NCI-H187 treated with DMSO at 0.1 percent for 48 hours (cell line): ENCODE measurements around the gene CFAP91.

ENCODE experiments used
- DNase-seq: peaks from one replicate; lab custom pipeline; 2025; lab: John Stamatoyannopoulos, UW

The CFAP91 gene

GRCh38 chr3:119702530-119703527 is at the start of gene CFAP91:
CFAP91 (plus strand) TSS chr3:119703022; CDS start chr3:119703099, 77 bp downstream.
- DNase-seq: peak; percentile 93

- no peak for DNase-seq
Measured at GRCh38 chr3:119653876-119654275, 48.9 kb upstream of the CFAP91 start.

GRCh38 chr3:119657887-119658702 is 44.7 kb upstream of the CFAP91 start:
- no peak for DNase-seq

DNA sequence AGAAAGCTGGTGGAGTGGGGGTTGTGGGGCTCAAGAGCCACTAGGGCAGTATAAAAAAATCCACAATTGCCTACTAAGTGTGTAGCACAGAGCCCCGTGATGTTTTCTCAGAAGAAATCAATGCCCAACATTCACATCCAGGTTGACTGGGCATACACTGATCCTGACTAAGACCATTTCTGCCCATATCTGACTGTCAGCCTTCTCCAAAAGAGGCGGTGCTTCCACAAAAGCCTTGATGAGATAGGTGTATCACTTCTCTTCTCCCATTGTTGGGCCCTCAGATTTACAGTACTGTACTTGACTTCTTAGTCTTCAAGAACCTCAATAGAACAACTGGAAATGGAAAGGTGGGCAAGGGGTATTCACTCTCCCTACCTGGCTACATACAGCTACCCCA is 43.8 kb upstream of the CFAP91 start:
- no peak for DNase-seq

- no peak for DNase-seq
Measured at GRCh38 chr3:119659606-119660291, 43.1 kb upstream of the CFAP91 start.

DNA sequence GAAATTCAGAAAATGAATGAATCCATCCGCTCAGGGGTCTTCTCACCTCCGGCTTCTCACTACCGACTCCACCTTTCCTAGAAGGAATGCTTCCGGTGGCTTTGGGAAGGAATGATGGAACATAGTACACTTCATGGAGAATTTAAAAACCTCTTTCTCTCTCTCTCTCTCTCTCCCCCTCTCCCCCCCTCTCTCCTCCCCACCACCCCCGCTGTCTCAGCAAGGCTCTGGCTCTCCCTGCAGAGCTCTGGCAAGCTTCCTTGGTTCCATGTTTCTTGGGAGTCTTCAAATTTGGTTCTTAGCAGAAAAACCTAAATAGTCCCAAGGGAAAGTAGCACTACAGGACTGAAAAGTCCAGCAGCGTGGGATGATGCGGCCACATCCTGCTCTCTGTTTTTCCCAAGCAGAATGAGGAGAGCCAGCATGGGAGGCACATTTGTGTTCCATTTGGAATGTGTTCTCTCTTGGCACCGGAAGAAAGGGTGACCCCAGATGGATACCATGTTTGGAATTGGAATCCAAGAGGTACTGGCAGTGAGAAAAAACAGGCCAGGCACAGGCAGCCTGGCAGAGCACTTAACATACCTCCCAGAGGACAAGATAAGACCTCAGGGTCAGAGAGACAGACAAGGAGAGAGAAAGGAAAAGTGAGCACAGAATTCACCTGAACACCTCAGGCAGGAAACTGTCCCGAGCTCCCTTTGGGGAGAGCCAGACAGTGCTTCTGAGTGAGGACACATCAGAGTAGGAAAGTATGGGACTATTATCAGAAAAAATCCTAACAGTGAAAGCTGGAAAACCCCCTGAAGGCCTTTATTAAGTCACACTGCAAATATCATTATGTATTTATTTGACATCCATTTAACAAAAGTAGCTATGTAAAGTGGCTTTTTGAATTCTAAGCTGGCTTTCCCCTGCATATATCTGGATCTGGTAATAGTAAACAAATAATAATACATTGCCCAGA is 42.1 kb upstream of the CFAP91 start, which contains the start of gene POPDC2:
TSS of gene POPDC2 (minus strand) at position 116 of the 967 bp plus-strand sequence. CDS start 166 bp downstream, outside the sequence.
- DNase-seq: no peak

DNA sequence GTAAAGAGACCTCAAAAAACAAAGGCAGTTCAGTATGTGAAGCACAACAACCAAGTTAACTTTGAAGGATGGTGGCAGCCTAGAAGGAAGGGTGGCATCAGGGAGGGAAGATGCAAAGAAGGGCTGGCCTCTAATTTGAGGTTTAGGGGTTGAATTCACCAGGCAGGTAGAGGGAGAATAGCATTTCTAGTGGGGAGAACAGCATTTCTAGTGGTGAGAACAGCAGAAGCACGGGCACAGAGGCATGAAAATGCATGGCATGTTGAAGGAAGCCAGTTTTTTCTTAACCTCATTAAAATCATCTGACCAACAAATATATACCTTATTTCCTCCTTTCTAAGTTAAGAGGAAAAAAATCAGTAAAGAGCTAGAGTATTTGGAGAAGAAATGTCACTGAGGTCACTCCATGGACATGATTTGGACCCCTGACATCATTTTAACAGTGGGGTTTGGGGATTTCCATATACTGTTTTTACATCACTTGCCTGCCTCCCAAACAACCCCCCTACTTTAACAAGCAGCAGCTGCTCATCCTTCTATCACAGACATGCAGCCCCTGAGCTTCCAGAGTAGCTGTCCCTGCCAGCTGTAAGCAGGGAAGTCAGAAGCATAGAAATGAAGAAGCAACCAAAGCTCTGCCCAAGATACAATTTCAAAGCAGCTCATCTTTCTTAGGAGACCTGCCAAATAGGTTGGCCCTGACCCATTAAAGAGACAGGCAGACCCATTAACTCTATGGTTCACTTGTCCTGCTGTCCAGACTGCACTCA is 40.0 kb upstream of the CFAP91 start:
- DNase-seq: no peak

DNA sequence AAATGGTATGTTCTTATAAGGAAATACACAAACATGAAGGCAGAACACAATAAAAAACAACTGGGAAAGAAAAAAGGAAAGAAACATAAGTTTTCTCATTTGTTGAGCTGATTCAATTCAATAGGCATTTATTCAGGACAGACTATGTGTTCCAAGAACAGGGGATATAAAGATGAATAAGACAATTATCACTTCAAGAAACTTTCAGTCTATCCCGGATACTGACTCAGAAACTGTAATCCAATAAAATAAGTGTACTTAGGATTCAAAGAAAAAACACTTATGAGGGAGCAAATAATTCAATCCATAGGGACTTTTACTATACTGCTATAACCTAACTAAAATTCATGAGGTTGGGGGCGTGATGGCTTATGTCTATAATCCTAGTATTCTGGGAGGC is 38.9 kb upstream of the CFAP91 start:
- DNase-seq: no peak

DNA sequence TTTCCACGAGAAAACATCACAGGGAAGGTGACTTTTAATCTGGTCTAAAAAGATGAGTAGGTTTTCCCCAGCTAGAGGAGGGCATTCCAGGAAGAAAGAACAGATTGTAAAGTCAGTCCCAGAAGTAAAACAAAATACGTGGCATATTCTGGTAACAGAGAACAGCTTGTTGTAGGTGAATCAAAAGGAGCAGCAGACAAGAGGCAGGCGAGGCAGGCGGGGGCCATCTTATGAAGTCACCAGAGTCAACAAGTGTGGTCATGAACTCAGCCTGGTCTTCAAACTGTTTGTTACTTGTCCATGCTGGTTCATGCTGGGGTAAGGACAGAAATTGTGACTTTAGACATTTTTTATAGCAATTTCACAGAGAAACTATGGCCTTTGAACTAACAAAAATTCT is 38.5 kb upstream of the CFAP91 start:
- DNase-seq: no peak

DNA sequence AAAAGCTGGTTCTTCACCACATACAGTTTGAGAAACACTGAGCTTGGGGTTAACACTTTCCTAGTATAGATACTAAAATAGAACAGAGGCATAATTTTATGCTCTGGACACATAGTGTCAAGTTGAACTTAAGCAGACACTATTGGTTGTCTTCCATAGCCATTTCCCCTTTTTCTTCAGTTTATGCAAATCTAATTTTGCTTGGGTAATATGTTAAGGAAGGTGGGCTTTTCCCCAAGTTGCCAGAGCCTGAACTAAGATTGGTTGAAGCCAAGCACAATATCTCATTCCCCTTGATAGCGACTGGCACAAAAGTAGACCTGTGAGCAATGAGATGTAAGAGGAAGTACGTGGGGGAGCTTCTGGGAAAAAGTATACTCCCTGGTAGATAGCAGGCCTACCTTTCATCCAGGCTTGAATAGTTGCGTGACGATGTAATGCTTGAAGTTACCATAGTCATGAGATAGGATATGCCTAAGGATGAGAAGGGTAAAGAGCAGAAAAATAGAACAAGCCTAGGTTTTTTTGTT is 37.9 kb upstream of the CFAP91 start:
- no peak for DNase-seq

GRCh38 chr3:119665954-119666559 is 36.8 kb upstream of the CFAP91 start:
- no peak for DNase-seq

- DNase-seq: no peak
Measured at GRCh38 chr3:119669906-119670570, 32.8 kb upstream of the CFAP91 start.

GRCh38 chr3:119672776-119673175 is 30.0 kb upstream of the CFAP91 start:
- DNase-seq: no peak

DNA sequence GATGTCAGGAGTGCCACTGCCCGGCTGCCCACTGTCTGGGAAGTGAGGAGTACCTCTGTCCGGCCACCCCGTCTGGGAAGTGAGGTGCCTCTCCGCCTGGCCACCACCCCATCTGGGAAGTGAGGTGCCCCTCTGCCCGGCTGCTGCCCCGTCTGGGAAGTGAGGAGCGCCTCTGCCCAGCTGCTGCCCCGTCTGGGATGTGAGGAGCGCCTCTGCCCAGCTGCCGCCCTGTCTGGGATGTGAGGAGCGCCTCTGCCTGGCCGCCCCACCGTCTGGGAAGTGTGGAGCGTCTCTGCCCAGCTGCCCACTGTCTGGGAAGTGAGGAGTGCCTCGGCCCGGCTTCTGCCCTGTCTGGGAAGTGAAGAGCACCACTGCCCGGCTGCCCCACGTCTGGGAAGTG is 28.9 kb upstream of the CFAP91 start:
- DNase-seq: no peak

GRCh38 chr3:119675188-119675874 is 27.5 kb upstream of the CFAP91 start:
- no peak for DNase-seq

GRCh38 chr3:119676020-119676419 is 26.8 kb upstream of the CFAP91 start:
- no peak for DNase-seq

- DNase-seq: peak; percentile 95
Measured at GRCh38 chr3:119676771-119677640, 25.8 kb upstream of the CFAP91 start, which contains the start of gene COX17. COX17 (minus strand) TSS chr3:119677406; CDS start chr3:119677310, 96 bp downstream.
